Measurements from ENCODE around the gene GSN. TPM values are rescaled to one million over a fixed set of nuclear protein-coding genes. Genes with fewer than 3 reads are reported as not detected.

The GSN gene
- total and polyA plus RNA-seq, 8 donors, result 215 to 909 (median 531) TPM

DNA sequence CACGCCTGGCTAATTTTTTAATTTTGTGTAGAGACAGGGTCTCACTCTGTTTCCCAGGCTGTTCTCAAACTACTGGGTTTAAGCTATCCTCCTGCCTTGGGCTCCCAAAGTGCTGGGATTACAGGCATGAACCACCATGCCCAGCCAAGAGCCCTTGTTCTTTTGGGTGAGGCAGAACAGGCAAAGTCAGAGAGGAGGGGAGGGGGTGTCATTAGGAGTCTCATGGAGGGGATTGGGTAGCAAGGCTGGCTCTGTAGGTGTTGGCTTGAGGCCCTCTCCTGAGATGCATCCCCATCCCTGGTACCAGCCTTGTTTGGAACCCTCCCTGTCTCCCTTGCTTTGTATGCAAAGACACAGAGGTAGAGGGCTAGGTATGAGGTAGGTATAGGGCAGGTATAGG is 24.1 kb downstream of the GSN start:
- Histone ChIP-seq H3K27ac (peak overlapping the region in 4 of 5 donors; percentile 85 to 96 (median 88)), H3K36me3 (peaks cover 0 to 33% (median 0%) of the 10 kb centered on the region in 4 donors), H3K4me3 (no peak overlapping the region), H3K9me3 (no peaks in the 10 kb centered on the region), H3K27me3 (no peaks in the 10 kb centered on the region), H3K4me1 (peaks cover 69 to 98% (median 85%) of the 10 kb centered on the region in 4 donors)
- WGBS, 5 donors, result 75 to 100% (median 98%) methylated on average over 1 of the region's 1 CpG
- no peak for DNase-seq
- TF ChIP-seq POLR2AphosphoS5 (IDR thresholded peaks at IDR 0.05), result no peak
- TF ChIP-seq EP300 (IDR thresholded peaks at IDR 0.05), result no peak
- TF ChIP-seq POLR2A (IDR thresholded peaks at IDR 0.05), result no peak
- no peak for TF ChIP-seq CTCF (IDR thresholded peaks at IDR 0.05)
- intact Hi-C loops (cut with DNase I; ENCODE audit: low total_unique reads), result no loop called here

DNA sequence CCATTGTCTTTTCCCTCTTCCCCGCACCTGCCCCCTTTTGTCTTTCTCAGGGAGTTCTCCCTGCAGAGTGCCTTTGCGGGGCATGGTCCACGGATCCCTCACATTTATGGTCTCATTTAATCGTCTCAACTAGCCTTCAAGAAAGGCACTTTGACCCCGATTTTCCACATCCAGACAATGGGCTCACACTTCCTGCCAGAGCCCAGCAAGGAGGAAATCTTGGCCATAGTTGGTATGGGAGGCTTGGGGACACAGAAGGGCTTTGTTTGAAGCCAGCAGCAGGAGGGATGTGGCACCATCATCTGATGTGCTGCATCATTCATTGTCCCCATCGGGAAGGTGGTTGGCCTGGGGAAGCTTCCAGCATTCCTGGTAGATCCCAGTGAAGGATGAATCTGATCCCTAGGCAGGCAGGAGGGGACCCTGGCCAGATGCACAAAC is 24.9 kb downstream of the GSN start:
- DNase-seq, result no peak
- Histone ChIP-seq H3K4me3 (no peak overlapping the region), H3K4me1 (peaks cover 62 to 98% (median 84%) of the 10 kb centered on the region in 4 donors), H3K36me3 (peaks cover 0 to 33% (median 0%) of the 10 kb centered on the region in 4 donors), H3K27ac (peak overlapping the region in 4 of 5 donors; percentile 85 to 96 (median 88)), H3K27me3 (no peaks in the 10 kb centered on the region), H3K9me3 (no peaks in the 10 kb centered on the region)
- TF ChIP-seq EP300 (IDR thresholded peaks at IDR 0.05) (no peak), CTCF (IDR thresholded peaks at IDR 0.05) (no peak), POLR2A (IDR thresholded peaks at IDR 0.05) (no peak), POLR2AphosphoS5 (IDR thresholded peaks at IDR 0.05) (no peak)
- intact Hi-C loops (cut with DNase I; ENCODE audit: low total_unique reads), result no loop called here
- 73 to 84% (median 81%) methylated on average over 6 of the region's 6 CpGs for WGBS, 5 donors

GRCh38 chr9:121294151-121294743 is 26.3 kb downstream of the GSN start:
- TF ChIP-seq POLR2AphosphoS5 (IDR thresholded peaks at IDR 0.05) (no peak), POLR2A (IDR thresholded peaks at IDR 0.05) (no peak), CTCF (IDR thresholded peaks at IDR 0.05) (no peak), EP300 (IDR thresholded peaks at IDR 0.05) (no peak)
- Histone ChIP-seq H3K9me3 (no peaks in the 10 kb centered on the region), H3K27ac (peak overlapping the region; percentile 76 to 96 (median 87)), H3K27me3 (no peaks in the 10 kb centered on the region), H3K4me1 (peaks cover 62 to 98% (median 84%) of the 10 kb centered on the region in 4 donors), H3K4me3 (peak overlapping the region in 1 of 4 donors; percentile 1), H3K36me3 (peaks cover 0 to 33% (median 0%) of the 10 kb centered on the region in 4 donors)
- intact Hi-C loops (cut with DNase I; ENCODE audit: low total_unique reads), result no loop called here
- 67 to 77% (median 70%) methylated on average over 5 to 6 of the region's 6 CpGs for WGBS, 5 donors
- DNase-seq, result peak in 1 of 2 donors; percentile 18

- H3K9me3 ChIP-seq, result no peaks in the 10 kb centered on the region
- DNase-seq, result peak; percentile 57 to 75
- no peak for TF ChIP-seq EP300 (IDR thresholded peaks at IDR 0.05)
- TF ChIP-seq POLR2AphosphoS5 (IDR thresholded peaks at IDR 0.05), result peak; percentile 44 to 77 (median 72)
Observed at GRCh38 chr9:121294866-121295661, 27.1 kb downstream of the GSN start.

More at GRCh38 chr9:121294866-121295661, 27.1 kb downstream of the GSN start:
- WGBS, 5 donors, result 62 to 76% (median 70%) methylated on average over 13 of the region's 13 CpGs
- H3K36me3 ChIP-seq, result peaks cover 0 to 33% (median 0%) of the 10 kb centered on the region in 4 donors
- H3K4me1 ChIP-seq, result peaks cover 56 to 97% (median 81%) of the 10 kb centered on the region in 4 donors
- H3K27me3 ChIP-seq, result no peaks in the 10 kb centered on the region
- H3K27ac ChIP-seq, result peak overlapping the region; percentile 76 to 96 (median 87)
- intact Hi-C loops (cut with DNase I; ENCODE audit: low total_unique reads), result no loop called here
- no peak overlapping the region for H3K4me3 ChIP-seq
